Glutamatergic neuron (in vitro differentiated cells): ENCODE measurements around the gene CDH20. TPM values are rescaled to one million over a fixed set of nuclear protein-coding genes. Genes with fewer than 3 reads are reported as not detected.

Source experiments
- DNase-seq: peaks from one replicate; pipeline ENCODE4 v3.0.0; 2022
- H3K27ac Mint-ChIP-seq: one replicate; pipeline ENCODE4 v1.8.0; 2020; ENCODE audit warnings: mild to moderate bottlenecking, mixed read lengths, inconsistent platforms; ENCODE audit not compliant: unreplicated experiment
- H3K27me3 Mint-ChIP-seq: one replicate; pipeline ENCODE4 v1.8.0; 2020; ENCODE audit warnings: mild to moderate bottlenecking, moderate library complexity, mixed read lengths, inconsistent platforms; ENCODE audit not compliant: unreplicated experiment
- H3K36me3 Mint-ChIP-seq: one replicate; pipeline ENCODE4 v1.8.0; 2020; ENCODE audit warnings: mild to moderate bottlenecking, mixed read lengths, inconsistent platforms; ENCODE audit not compliant: unreplicated experiment
- H3K4me1 Mint-ChIP-seq: one replicate; pipeline ENCODE4 v1.8.0; 2020; ENCODE audit warnings: mild to moderate bottlenecking, low read depth, mixed read lengths, inconsistent platforms; ENCODE audit not compliant: unreplicated experiment
- H3K4me3 Mint-ChIP-seq: one replicate; pipeline ENCODE4 v1.8.0; 2020; ENCODE audit warnings: mild to moderate bottlenecking, mixed read lengths, inconsistent platforms; ENCODE audit not compliant: unreplicated experiment
- H3K9me3 Mint-ChIP-seq: one replicate; pipeline ENCODE4 v1.8.0; 2020; ENCODE audit warnings: mild to moderate bottlenecking, moderate library complexity, mixed read lengths, inconsistent platforms; ENCODE audit not compliant: unreplicated experiment
- CTCF ChIP-seq: fragments of 200-600 bp; sonication (generic); IDR thresholded peaks from one replicate; pipeline ENCODE4 v1.5.0; 2021; ENCODE audit not compliant: partially characterized antibody, unreplicated experiment
- total RNA-seq: library from RNA; stranded (reverse); fragmentation: NEBNext Ultra II Directional; extraction: Animal tissue kit (Norgen Biotek cat#: 25700); gene quantifications from one replicate; pipeline ENCODE4 v1.2.1, GENCODE V29; 2021; ENCODE audit not compliant: unreplicated experiment

CDH20 gene
- total RNA-seq, 1 donor from 2014 or later, result 0.47 TPM

GRCh38 chr18:61397222-61397621, 64.0 kb downstream of the CDH20 start:
- H3K27me3 Mint-ChIP-seq, result no peaks in the 10 kb centered on the region
- no peaks in the 10 kb centered on the region for H3K4me1 Mint-ChIP-seq
- H3K27ac Mint-ChIP-seq, result no peak overlapping the region
- H3K9me3 Mint-ChIP-seq, result no peaks in the 10 kb centered on the region
- no peak for DNase-seq
- H3K4me3 Mint-ChIP-seq, result no peak overlapping the region
- H3K36me3 Mint-ChIP-seq, result no peaks in the 10 kb centered on the region
- TF ChIP-seq CTCF, result no peak

GRCh38 chr18:61398961-61399705, 65.9 kb downstream of the CDH20 start:
- Mint-ChIP-seq H3K36me3 (no peaks in the 10 kb centered on the region), H3K9me3 (no peaks in the 10 kb centered on the region), H3K4me3 (no peak overlapping the region), H3K27ac (no peak overlapping the region), H3K27me3 (no peaks in the 10 kb centered on the region), H3K4me1 (no peaks in the 10 kb centered on the region)
- no peak for TF ChIP-seq CTCF
- no peak for DNase-seq

DNA sequence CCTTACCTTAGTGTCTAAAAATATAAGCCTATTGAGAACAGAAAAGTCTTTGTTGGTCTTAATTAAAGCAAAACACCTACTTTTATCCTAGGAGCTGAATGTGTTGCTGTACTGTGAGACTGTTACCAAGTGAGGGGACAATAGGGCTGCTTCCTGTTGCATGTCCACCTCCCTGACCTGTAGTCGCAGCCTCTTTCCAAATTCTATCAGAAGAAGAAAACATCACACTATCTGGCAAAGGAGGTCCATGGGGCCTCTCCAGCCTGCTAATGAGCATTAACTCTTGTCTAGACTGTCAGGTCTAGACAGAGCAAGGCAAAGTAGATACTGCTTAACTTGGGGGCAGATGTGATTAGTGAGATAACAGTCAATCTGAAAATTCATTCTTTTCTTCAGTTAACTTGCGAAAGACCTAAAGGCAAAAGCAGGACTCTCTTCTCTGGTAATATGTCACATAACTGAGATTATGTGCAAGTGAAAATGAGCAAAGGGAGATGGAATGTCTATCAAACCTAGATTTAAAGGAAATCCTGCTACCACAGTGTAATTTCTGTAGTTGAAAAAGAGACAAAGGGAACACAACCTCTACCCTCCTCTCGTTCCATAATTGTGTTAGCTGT, 66.9 kb downstream of the CDH20 start:
- no peak for DNase-seq
- H3K9me3 Mint-ChIP-seq, result no peaks in the 10 kb centered on the region
- no peak overlapping the region for H3K4me3 Mint-ChIP-seq
- no peaks in the 10 kb centered on the region for H3K4me1 Mint-ChIP-seq
- no peak for TF ChIP-seq CTCF
- no peak overlapping the region for H3K27ac Mint-ChIP-seq
- H3K27me3 Mint-ChIP-seq, result no peaks in the 10 kb centered on the region
- no peaks in the 10 kb centered on the region for H3K36me3 Mint-ChIP-seq

DNA sequence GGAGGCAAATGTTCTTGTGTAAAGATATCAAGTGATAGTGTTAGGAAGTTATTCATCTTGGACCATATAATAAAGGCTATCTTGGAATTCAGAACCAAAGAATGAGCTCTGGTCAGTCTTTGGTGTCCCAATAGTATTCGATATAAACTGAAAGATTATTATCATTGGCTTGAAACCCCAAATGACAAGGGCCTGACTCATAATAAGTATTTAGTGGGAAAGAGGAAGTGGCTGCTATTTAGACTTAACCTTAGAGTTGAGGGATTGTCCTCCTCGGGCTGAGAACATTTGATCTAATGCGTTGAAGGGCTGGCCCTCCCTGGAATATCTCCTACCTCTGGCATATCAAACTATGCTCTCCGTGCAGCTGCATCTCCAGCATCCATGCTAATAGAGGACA, 67.5 kb downstream of the CDH20 start:
- Mint-ChIP-seq H3K9me3 (no peaks in the 10 kb centered on the region), H3K36me3 (no peaks in the 10 kb centered on the region), H3K27me3 (no peaks in the 10 kb centered on the region), H3K27ac (no peak overlapping the region), H3K4me3 (no peak overlapping the region), H3K4me1 (no peaks in the 10 kb centered on the region)
- DNase-seq, result no peak
- no peak for TF ChIP-seq CTCF

DNA sequence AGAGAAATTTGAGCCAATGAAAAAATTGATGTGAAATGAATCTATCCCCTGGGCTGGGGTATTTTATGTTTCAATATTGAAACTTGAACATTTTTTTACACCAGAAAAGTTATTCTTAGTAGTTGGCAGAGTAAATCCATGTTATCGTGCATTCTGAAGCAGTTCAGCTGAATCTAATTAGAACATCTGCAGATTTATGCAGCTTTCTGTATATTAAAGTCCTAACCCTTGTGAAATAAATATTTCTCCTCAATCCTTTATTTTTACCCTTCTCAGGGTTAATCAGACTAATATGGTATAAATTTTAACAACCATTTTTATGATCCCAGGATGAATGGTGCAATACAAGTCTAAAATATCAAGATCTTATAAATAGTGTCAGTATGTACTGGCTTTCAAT, 69.5 kb downstream of the CDH20 start:
- Mint-ChIP-seq H3K4me1 (no peaks in the 10 kb centered on the region), H3K36me3 (no peaks in the 10 kb centered on the region), H3K27me3 (no peaks in the 10 kb centered on the region), H3K27ac (no peak overlapping the region), H3K4me3 (no peak overlapping the region), H3K9me3 (no peaks in the 10 kb centered on the region)
- TF ChIP-seq CTCF, result no peak
- DNase-seq, result no peak
